Ovary (tissue), 3 donors: Measurements from ENCODE around the gene SMCO4.

Experiments
- POLR2A ChIP-seq: fragments of 450-650 bp; IDR thresholded peaks from one replicate; pipeline ENCODE4 v1.6.1; 2017; ENCODE audit warnings: antibody characterized with exemption, mild to moderate bottlenecking, moderate library complexity
- TF ChIP-seq, protein P1 (sequence below), 3 donors: fragments of 450-650 bp in 2 of 3; fragments of 200-600 bp in 1 of 3; IDR thresholded peaks; one replicate each; pipeline versions ENCODE4 v1.5.1 to v1.8.0; 2016 to 2022; ENCODE audit warnings: antibody characterized with exemption in 3 of 3, mild to moderate bottlenecking in 1 of 3
- donor health status: DM: no; HTN: no; CAD: no.

- TF ChIP-seq, protein P1, sequence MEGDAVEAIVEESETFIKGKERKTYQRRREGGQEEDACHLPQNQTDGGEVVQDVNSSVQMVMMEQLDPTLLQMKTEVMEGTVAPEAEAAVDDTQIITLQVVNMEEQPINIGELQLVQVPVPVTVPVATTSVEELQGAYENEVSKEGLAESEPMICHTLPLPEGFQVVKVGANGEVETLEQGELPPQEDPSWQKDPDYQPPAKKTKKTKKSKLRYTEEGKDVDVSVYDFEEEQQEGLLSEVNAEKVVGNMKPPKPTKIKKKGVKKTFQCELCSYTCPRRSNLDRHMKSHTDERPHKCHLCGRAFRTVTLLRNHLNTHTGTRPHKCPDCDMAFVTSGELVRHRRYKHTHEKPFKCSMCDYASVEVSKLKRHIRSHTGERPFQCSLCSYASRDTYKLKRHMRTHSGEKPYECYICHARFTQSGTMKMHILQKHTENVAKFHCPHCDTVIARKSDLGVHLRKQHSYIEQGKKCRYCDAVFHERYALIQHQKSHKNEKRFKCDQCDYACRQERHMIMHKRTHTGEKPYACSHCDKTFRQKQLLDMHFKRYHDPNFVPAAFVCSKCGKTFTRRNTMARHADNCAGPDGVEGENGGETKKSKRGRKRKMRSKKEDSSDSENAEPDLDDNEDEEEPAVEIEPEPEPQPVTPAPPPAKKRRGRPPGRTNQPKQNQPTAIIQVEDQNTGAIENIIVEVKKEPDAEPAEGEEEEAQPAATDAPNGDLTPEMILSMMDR (IDR thresholded peaks at IDR 0.05) = no peak
- no peak for TF ChIP-seq POLR2A
Observed at GRCh38 chr11:93515441-93516025, 27.7 kb downstream of the SMCO4 start.
